Neural cell (in vitro differentiated cells): ENCODE measurements around the gene HCFC1.

Experiments used
- CTCF ChIP-seq: fragments of 450-650 bp; IDR thresholded peaks from 2 replicates; pipeline ENCODE4 v1.5.1; 2014; ENCODE audit warnings: antibody characterized with exemption, mild to moderate bottlenecking, moderate library complexity; ENCODE audit not compliant: poor library complexity, severe bottlenecking
- EP300 ChIP-seq: fragments of 450-650 bp; conservative IDR thresholded peaks from 2 replicates; pipeline ENCODE4 v1.6.1; 2014; ENCODE audit warnings: antibody characterized with exemption, mild to moderate bottlenecking, moderate library complexity; ENCODE audit not compliant: poor library complexity, severe bottlenecking
- EZH2 ChIP-seq: fragments of 200-600, 300-800 bp; shearing (Covaris generic), sonication (generic); IDR thresholded peaks from 2 replicates; pipeline ENCODE4 v1.6.1; 2014; ENCODE audit warnings: antibody characterized with exemption, low read length, borderline replicate concordance, mild to moderate bottlenecking; ENCODE audit not compliant: insufficient read depth, poor library complexity, severe bottlenecking
- MXI1 ChIP-seq: fragments of 450-650 bp; conservative IDR thresholded peaks from 2 replicates; pipeline ENCODE4 v1.6.1; 2014; ENCODE audit warnings: antibody characterized with exemption, mild to moderate bottlenecking; ENCODE audit not compliant: poor library complexity, severe bottlenecking
- POLR2AphosphoS5 ChIP-seq: IDR thresholded peaks from 2 replicates; pipeline ENCODE4 v1.6.1; 2012
- RAD21 ChIP-seq: fragments of 450-650 bp; conservative IDR thresholded peaks from 2 replicates; pipeline ENCODE4 v1.6.1; 2014; ENCODE audit warnings: antibody characterized with exemption, mild to moderate bottlenecking, moderate library complexity
- REST ChIP-seq: IDR thresholded peaks from 2 replicates; pipeline ENCODE4 v1.6.1; 2012; ENCODE audit warnings: borderline replicate concordance
- SMC3 ChIP-seq: fragments of 450-650 bp; conservative IDR thresholded peaks from 2 replicates; pipeline ENCODE4 v1.6.1; 2014; ENCODE audit warnings: antibody characterized with exemption, mild to moderate bottlenecking, moderate library complexity; ENCODE audit not compliant: poor library complexity
- TAF1 ChIP-seq: IDR thresholded peaks from 2 replicates; pipeline ENCODE4 v1.6.1; 2012; ENCODE audit warnings: low read depth

GRCh38 chrX:153968754-153969124, 2.9 kb downstream of the HCFC1 start:
- TF ChIP-seq CTCF (no peak), EZH2 (no peak), MXI1 (no peak), TAF1 (no peak), POLR2AphosphoS5 (no peak), RAD21 (no peak), REST (no peak), EP300 (no peak), SMC3 (no peak)
